HG02610 (cell line): Measurements from ENCODE around the gene NLGN1.
"Not testable (repeated sequence)": the region's sequence is repeated elsewhere in the genome, so short reads cannot be mapped to it uniquely, and the experiment has no call there.

Source experiments
- ATAC-seq: cut with Tn5 transposase; IDR thresholded peaks from one replicate; pipeline ENCODE4 v1.9.1; 2021; ENCODE audit warnings: mild to moderate bottlenecking, moderate library complexity; ENCODE audit not compliant: unreplicated experiment

The NLGN1 gene

DNA sequence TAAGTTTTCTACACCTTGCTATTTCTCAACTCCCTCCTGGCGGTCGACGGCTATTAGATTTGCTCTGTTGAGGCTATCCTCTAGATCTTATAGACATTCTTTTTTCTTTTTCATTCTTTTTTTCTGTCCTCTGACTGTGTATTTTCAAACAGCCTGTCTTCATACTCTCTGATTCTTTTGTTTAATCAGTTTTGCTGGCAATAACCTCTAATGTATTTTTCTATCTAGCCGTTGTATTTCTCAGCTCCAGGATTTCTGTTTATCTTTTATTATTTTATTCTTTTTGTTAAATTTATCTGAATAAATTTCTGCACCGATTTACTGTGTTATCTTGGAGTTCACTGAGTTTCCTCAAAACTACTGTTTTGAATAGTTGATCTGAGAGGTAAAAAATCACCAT, 31.5 kb downstream of the NLGN1 start:
- no peak for ATAC-seq

DNA sequence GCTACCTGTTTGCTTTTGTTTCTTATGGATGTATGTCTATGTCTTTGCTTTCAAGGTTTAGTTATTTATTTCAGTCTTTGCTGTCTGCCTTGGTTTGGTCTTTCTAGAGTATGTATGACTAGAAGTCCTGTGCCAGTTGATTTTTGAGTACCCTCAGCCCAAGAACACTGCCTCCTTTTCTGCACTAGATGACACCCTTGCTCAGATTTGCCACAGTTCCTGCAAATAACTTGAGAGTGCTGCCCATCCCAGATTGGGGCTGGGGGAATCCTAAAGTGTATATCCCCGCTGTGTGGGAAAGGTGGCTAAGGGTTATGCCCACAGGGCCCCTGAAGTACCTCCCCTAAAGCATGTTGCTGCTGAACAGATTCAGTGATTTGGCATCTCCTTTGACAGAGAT, 32.0 kb downstream of the NLGN1 start:
- no peak for ATAC-seq

GRCh38 chr3:173430576-173430975, 33.0 kb downstream of the NLGN1 start:
- no peak for ATAC-seq

GRCh38 chr3:173439004-173439403, 41.5 kb downstream of the NLGN1 start:
- ATAC-seq = no peak

- no peak for ATAC-seq
These were observed 43.0 kb downstream of the NLGN1 start for GRCh38 chr3:173440514-173440913.

GRCh38 chr3:173451561-173451960, 54.0 kb downstream of the NLGN1 start:
- ATAC-seq = not testable (repeated sequence)

GRCh38 chr3:173463250-173463649, 65.7 kb downstream of the NLGN1 start:
- ATAC-seq = no peak

GRCh38 chr3:173465112-173465511, 67.6 kb downstream of the NLGN1 start:
- no peak for ATAC-seq

DNA sequence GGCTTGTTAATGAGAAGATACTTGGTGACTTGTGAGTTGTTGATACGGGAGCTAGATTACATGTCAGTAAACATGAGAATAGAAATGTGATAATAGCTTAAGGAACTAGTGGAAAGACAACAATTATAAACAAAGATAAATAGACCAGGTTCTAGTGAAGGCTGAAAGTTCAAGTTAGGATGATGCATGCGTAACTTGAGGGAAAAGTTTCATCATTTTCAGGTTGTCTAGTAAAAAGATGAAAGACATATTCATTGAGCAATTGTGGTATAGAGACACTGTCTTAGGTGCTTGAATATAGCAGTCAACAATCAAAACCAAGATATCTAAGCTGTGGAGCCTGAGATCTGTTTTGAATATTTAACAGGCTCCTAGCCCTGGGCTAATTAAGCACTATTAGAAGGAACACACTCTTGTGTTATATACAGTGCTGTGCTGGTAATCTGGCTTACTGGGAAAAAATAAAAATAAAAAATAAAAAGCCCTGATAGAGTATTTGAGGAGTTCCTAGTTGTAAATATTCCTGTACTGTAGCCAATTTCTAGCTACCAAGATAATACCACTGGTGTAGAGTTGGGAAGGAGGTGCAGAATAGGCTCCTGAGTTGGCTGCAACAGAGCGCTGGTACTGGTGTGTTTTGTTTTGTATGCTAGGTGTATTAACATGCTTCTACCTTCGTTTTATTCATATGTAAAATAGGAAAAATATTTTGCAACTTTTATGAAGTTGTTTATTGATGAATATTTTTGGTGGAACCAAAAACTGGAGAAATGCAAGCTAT, 68.5 kb downstream of the NLGN1 start:
- no peak for ATAC-seq

GRCh38 chr3:173467501-173467900, 70.0 kb downstream of the NLGN1 start:
- ATAC-seq = no peak

DNA sequence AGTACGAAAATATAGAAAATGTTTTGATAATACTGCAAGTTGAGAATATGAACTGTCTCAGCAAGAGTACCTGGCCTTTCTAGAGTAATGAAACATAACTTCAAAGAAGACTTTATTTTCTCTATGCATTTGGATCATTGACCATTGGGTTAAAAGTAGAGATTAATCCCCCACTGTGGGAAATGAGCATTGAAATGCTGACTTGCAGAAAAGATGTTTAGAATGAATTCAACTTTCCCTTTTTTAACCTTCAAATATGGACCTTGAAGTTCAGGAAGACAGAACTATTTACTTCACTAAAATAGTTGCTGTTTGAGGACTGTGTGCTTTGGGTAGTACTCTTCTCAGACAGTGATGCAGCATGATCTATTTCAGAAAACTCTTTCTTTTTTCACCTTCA, 75.7 kb downstream of the NLGN1 start:
- ATAC-seq = no peak

- no peak for ATAC-seq
These were observed 81.8 kb downstream of the NLGN1 start for GRCh38 chr3:173479301-173479700.

GRCh38 chr3:173501931-173502489, 104.5 kb downstream of the NLGN1 start:
- no peak for ATAC-seq

DNA sequence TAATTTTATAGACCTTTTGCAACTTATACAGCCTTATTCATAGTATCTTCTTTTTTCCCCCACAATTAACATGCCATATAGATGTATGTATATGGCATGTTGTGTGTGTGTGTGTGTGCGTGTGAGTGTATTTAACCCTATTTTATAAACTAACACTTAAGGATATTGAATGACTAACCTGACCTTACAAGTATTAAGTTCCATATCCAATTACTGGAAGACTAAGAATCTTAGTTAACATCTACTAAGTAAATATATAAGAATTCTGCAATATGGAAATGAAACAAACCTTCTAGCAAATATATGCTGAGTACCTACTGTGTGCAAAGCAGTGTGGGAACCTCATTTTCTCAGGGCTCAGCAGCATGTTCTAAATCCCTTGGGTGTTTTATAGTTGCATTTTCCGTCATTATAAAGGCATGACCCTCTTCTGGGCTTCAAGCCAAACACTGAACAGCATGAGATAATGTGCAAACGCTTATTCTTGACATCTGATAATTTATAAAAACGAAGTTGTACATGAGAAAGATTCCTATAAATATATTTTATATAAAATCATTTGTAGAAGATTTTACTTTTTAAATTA, 105.5 kb downstream of the NLGN1 start:
- ATAC-seq = no peak

- no peak for ATAC-seq
These were observed 113.0 kb downstream of the NLGN1 start for GRCh38 chr3:173510565-173510964.

DNA sequence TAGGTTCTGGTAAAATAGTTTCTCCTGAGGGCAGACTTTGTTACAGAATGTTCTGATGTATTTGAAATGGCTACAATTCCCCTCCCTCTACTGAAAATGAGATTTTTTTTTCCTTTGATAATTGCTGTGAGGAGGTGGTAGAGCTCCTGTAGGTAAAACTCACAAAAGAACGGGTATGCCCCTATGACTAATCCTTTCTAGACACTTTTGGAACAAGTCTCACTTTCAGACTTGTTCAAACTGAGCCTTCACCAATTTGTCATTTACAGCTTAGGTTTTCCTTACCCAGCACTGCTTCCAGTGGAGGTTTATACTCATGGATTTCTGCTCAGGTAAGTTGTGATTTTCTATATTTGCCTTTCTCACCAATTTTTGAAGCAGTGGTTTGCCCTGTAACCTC, 115.6 kb downstream of the NLGN1 start:
- ATAC-seq = peak; percentile 87

- peak; percentile 98 for ATAC-seq
These were observed 131.6 kb downstream of the NLGN1 start for GRCh38 chr3:173529062-173529711.

DNA sequence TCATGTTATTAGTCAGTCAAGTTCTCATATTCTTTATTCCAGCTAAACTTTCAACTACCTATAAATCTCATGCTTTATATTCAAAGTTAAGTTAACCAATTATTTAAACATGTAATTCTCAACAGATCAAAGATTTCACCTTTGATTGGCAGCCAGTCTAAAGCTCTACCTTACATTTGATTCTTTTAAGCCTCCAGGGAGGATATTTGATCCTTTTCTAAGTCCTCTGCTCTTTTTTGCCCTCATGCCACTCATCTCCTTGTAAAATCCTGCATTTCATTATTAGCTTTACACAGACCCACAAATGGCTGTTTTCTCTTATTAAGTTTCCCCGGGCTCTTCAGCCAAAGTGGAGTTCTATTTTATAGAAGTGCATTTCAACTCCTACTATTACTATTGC, 134.1 kb downstream of the NLGN1 start:
- no peak for ATAC-seq

DNA sequence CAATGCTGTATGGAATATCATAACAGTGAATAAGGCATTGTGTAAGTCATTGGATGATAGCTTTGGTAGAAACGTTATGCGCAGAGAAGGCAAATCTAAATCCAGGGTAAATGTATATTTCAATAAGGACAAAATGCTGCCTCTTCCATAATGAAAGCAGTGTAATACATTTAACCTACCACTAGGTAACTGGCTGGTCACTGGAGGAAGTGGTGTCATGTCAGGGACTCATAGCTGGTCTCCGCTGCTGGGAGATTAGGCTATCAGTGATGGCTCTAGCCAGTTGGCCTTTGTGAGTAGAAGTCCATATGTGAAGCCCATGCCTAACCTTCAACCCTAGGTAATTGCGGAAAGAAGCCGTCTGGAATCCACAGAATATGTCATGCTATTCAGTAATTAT, 140.9 kb downstream of the NLGN1 start:
- no peak for ATAC-seq

GRCh38 chr3:173545590-173545989, 148.0 kb downstream of the NLGN1 start:
- not testable (repeated sequence) for ATAC-seq

DNA sequence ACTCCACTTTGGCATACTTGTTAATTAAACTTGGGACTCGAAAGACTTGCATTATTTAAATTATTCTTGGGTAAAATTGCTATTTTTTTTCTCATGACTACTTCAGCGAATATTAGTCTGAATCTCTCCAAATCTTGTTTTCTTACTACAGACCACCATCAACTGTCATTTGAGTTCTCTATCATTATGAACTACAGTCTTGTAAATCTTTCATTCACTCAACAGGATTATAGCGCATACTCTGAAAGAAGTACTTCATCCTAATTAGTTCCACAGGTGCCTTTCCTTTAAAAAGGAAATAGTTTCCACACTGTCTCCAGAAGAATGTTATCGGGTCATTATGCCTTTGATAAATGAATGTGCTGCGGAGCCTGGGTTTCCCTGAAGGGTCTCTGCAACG, 149.5 kb downstream of the NLGN1 start:
- no peak for ATAC-seq

- ATAC-seq = no peak
These were observed 150.7 kb downstream of the NLGN1 start for GRCh38 chr3:173548261-173548660.
